ENCODE measurements around the gene PANK1.
"Not testable (repeated sequence)": the region's sequence is repeated elsewhere in the genome, so short reads cannot be mapped to it uniquely, and the experiment has no call there.

- not testable (repeated sequence) for TF ChIP-seq CTCF (IDR thresholded peaks at IDR 0.05 in 4 of 5, conservative IDR thresholded peaks at IDR 0.05 in 1 of 5); POLR2A (IDR thresholded peaks at IDR 0.05)
Measured at GRCh38 chr10:89620296-89620695, 24.7 kb downstream of the PANK1 start.

Data from gastrocnemius medialis (tissue), 4 donors.